Stimulated activated CD4-positive, alpha-beta T cell treated with anti-CD3 and anti-CD28 coated beads, TNF-alpha, amount 100 ng/mL, for 4 hours (primary cell): Measurements from ENCODE around the gene RPS6KB1.
"Not testable (repeated sequence)": the region's sequence is repeated elsewhere in the genome, so short reads cannot be mapped to it uniquely, and the experiment has no call there.

Source experiments
- DNase-seq, 3 experiments: peaks; one replicate each; pipeline ENCODE4 v3.0.0-alpha.2; 2020; ENCODE audit warnings: low read depth in 3 of 3

Gene RPS6KB1

DNA sequence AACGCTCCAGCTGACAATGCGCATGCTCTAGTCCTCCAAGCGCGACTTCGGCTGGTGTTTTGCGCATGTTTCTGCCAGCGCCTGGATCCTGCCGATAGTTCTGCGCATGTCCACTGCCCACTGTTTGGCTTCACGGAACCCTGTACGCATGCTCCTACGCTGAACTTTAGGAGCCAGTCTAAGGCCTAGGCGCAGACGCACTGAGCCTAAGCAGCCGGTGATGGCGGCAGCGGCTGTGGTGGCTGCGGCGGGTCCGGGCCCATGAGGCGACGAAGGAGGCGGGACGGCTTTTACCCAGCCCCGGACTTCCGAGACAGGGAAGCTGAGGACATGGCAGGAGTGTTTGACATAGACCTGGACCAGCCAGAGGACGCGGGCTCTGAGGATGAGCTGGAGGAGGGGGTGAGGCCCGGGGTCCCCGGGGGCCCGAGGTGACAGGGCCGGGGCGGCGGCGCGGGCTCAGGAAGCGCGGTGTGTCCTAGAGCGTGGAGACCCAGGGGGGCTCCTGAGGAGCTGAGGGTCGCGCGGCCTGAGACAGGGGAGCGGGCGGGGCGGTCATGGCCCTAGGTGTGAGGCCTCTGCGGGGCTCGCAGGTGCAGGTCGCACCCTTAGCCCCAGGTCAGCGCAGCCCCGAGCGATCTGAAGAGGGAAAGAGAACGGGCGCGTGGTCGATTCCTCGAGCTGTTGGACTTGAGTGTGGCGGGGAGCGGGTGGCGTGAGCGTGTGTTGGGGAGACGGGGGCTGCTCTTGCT is at the start of gene RPS6KB1, which contains the start of gene TUBD1:
RPS6KB1 (plus strand) TSS at position 198 of the 752 bp plus-strand sequence; CDS start at position 262, 64 bp downstream.
TUBD1 (minus strand) TSS at position 20 of the 752 bp plus-strand sequence. CDS start 1,941 bp downstream, outside the sequence.
- peak; percentile 86 to 97 (median 95) for DNase-seq

DNA sequence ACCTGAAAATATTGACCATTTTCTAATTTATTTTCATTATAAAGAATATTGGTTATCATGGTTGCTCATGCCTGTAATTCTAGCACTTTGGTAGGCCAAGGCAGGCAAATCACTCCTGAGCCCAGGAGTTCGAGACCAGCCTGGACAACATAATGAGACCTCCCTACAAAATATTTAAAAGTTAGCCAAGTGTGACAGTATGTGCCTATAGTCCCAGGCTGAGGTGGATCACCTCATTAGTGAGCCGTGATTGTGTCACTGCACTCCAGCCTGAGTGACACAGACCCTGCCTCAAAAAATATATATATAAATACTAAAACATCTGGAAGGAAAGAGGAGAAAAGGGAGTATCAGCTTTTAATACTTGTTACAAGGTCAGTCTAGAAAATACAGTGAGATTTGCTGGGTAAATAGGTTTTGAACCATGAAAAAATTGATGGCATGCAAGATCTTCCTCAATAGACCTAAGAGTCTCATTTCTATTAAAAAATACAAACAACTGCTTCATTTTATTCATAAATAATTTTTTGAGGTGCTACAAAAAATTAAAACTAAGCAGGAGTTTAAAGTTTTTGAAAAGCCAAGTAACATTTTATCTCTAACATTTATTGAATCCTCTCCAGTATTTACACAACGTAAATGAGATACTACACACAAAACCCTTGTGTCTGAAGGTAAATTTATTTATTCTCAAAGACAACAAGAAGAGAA is 47.9 kb upstream of the RPS6KB1 start:
- no peak for DNase-seq

DNA sequence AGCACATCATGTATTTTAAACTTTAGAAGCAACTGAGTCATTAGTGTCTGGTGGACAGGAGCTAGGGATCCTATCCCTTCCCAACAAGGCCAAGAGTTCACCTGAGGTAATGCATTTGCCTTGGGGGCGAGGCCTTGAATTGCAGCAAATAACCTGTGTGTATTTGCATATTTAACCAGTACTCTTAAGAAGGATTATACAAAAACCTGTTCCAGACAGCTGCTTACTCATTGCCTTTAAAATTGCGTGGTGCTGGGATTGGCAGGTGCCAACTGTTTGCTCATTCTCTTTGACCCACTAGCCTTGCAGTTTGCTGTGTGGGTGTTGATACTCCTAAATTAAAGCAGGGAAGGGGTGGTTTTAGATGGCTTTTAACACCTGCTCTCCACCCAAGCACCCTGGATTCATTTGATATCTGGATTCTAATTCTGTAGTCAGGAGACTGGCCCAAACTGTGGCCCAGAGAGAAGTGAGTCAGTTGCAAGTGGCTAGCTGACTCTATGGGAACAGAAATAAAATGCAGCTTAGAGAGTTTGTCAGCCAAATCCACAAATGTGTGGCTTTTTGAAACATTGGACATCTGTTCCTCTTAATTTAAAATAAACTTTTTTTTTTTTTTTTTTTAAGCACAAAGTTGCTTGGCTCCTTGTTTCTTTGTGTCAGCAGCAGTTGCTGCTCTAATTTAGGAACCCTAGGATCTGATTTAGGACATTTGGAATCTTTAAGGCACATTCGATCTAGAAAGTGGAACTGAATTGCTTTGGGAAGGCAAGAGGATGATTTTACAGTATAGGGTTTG is 47.1 kb upstream of the RPS6KB1 start:
- no peak for DNase-seq

DNA sequence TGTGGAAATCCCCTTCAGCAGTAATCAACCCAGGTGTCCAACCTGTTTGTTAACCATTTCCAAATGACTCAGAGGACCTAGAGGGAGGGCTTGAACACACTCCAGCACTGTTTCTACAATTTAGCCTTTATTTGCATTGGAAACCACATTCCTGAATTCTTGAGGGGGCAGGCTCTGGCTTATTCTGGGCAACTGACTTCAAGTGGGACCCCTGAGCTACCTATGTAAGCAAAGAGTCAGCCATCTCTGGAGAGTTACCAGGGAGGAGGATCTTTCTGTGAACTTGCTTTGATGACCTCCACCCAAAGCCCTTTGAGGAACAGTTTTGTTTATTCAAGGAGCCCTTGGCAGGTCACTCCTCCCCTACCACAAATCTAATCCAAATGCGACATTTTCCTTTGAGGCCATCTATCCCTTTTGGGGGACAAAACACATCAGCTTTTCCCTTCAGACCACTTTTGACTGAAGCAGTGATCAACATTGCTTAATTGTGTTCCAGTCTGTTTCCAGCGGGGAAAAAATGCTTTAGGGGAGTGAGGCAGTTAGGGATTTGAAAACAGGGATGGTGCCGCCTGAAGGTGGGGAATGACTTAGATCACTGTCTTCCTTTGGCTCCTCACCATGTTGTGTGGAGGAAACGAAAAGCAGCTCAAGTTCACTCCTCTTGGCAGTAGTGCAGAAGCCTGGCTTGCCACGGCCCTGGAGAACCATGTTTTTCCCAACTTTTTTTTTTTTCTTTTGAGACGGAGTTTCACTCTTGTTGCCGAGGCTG is 46.3 kb upstream of the RPS6KB1 start:
- no peak for DNase-seq

DNA sequence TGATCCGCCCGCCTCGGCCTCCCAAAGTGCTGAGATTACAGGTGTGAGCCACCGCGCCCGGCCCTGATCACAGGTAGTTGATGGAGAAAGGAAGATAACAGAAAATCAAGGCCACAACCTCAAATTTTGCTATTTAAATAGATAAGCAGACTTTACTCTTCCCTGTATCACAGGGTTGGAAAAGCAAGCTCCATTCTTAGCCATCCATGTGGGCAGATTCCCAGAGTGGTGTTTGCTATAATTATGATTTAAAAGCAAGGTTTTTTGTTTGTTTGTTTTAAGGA is 44.6 kb upstream of the RPS6KB1 start:
- no peak for DNase-seq

DNA sequence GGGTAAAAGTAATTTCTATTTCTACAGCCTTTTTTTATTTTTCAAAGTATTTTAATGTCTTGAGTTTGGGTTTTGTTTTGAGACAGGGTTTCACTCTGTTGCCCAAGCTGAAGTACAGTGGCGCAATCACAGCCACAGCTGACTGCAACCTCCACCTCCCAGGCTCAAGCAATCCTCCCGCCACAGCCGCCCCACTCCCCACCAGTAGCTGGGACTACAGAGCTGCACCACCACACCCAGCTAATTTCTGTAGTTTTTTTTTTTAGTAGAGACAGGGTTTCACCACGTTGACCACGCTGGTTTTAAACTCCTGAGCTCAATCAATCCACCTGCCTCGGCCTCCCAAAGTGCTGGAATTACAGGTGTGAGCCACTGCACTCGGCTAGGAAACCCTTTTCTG is 44.1 kb upstream of the RPS6KB1 start:
- no peak for DNase-seq

DNA sequence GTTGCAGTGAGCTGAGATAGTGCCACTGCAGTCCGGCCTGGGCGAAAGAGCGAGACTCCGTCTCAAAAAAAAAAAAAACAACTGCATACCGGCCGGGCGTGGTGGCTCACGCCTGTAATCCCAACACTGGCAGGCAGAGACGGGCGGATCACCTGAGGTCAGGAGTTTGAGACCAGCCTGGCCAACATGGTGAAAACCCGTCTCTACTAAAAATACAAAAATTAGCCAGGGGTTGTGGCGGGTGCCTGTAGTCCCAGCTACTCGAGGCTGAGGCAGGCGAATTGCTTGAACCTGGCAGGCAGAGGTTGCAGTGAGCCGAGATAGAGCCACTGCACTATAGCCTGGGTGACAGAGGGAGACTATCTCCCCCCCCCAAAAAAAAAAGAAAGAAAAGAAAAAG is 42.6 kb upstream of the RPS6KB1 start:
- DNase-seq, result not testable (repeated sequence)

DNA sequence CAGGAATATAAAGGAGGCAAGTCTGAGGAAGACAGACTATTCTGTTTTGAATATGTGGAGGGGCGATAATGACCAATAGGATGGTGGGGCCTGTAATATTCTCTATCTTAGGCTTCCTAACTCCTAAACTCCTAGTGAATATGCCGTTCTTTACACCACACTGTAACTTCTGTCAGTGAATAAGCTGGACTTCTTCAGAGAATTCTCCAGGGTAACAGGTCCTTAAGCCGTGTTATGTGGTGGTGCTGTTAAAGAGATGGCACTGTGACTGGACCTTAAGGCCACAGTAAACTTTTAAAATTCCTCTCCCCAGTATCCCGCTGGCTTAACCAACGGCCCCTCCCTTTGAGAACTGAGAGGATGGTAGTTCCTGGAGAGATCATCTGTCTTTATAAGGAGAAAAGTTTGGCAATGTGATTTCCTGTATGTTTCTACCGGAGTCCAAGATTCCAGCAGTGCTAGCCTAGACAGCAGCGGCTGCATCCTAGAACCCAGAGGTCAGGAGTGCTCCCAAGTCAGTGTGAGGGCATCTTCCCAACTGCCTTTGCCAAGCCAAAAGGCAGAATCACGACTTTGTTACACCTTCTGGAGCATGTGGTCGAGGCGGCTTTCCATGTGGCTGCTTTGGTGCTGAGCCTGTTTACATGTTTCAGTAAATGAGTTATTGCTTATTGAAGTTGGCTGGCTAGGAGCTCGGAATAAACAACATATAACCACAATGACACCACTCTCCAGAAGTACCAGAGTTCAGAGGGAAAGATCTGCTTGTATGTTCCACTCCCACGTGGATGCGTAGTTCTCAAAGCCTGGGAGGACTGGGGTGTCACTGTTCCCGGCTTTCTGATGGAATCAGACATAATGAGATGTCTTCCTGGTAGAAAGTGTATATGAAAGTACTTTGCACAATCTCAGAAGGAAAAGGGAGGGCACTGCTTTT is 41.2 kb upstream of the RPS6KB1 start:
- DNase-seq, result no peak

DNA sequence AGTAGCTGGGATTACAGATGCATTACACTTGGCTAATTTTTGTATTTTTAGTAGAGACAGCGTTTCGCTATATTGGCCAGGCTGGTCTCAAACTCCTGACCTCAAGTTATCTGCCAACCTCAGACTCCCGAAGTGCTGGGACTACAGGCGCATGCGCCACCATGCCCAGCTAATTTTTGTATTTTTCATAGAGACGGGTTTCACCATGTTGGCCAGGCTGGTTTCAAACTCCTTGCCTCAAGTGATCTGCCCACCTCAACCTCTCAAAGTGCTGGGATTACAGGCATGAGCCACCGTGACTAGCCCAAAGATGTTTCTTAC is 40.1 kb upstream of the RPS6KB1 start:
- DNase-seq, result not testable (repeated sequence)

DNA sequence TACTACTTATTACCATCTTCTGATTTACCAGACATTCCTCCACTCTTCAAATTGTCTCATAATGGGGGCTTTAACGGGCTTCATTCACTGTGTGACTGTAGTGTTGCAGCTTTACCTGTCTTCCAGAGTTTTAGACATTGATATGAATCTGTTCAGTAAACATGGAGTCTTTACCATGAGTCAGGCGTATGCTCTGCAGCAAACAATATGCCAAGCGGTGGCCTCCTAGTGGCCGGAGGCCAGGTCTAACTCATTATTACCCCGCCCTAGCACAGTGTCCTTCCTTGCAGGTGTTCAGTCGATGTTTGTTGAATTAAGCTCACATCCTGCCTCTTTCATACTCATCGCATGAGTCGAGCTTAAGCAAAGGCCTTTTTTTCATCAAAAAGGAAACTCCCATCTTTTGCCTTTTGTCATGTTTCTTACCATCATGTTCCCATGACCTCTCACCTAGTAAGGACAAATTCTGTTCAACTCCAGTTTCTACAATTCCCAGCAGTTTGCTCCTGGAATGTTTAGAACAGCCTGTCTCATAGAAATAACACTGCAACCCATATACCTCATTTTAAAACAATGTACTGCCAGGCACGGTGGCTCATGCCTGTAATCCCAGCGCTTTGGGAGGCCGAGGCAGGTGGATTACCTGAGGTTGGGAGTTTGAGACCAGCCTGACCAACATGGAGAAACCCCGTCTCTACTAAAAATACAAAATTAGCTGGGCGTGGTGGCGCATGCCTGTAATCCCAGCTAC is 39.6 kb upstream of the RPS6KB1 start:
- DNase-seq, result no peak

DNA sequence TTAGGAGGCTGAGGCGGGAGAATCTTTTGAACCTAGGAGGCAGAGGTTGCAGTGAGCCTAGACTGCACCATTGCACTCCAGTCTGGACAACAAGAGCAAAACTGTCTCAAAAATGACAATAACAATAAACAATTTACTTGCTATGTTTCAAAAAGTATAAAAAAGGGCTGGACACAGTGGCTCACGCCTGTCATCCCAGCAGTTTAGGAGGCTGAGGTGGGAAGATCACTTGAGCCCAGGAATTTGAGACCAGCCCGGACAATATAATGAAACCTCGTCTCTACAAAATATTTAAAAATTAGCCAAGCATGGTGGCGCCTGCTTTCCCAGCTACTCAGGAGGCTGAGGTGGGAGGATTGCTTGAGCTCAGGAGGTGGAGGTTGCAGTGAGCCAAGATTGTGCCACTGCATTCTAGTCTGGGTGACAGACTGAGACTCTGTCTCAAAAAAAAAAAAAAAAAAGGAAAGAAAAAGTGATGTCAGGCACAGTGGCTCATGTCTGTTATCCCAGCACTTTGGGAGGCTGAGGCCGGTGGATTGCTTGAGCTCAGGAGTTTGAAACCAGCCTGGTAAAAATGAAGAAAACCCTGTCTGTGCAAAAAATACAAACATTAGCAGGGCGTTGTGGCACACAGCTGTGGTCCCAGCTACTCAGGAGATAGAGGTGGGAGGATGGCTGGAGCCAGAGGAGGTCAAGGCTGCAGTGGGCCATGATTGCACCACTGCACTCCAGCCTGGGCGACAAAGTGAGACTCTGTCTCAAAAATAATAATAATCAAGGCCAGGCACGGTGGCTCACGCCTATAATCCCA is 38.8 kb upstream of the RPS6KB1 start:
- not testable (repeated sequence) for DNase-seq

DNA sequence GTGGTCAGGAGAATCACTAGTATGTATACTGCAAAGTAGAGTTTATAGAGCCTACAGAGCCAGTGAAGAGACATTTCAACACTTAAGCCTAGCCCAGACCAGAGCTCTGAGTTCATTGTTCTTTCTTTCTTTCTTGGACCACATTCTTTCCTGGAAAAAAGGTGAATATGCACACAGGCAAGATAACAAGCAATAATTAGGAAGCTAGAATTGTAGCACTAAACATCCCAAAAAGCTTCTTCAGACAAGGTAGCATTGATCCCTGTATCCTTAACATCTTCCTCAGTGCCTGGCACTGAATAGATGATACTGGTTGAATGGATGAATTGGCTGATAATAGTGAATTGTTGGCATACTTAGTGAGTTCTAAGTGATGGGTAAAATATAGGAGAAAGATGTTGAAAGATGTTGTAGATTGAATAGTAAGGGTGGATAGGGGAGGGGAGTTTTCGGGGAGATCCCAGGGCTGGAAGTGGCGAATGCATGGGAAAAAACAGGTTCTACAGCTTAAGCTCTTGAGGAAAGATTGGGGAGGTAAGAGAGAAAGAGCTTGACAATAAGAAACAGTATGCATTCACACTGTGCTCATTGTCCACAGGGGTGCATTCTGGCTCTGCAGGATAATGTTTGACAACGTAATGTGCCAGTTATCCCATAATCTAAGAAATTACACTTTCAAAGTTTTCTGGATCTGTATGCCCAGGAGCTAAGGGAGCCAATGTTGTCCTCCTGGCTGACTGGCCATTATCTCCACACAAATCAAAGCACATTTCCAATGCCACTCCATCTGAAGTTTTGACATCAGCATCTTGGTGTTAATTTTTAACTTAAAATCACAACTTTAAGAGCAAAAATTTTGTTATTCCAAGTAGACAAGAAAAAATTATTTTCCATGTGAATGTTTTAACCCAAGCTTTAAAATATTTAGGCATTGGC is 35.8 kb upstream of the RPS6KB1 start:
- DNase-seq, result no peak

DNA sequence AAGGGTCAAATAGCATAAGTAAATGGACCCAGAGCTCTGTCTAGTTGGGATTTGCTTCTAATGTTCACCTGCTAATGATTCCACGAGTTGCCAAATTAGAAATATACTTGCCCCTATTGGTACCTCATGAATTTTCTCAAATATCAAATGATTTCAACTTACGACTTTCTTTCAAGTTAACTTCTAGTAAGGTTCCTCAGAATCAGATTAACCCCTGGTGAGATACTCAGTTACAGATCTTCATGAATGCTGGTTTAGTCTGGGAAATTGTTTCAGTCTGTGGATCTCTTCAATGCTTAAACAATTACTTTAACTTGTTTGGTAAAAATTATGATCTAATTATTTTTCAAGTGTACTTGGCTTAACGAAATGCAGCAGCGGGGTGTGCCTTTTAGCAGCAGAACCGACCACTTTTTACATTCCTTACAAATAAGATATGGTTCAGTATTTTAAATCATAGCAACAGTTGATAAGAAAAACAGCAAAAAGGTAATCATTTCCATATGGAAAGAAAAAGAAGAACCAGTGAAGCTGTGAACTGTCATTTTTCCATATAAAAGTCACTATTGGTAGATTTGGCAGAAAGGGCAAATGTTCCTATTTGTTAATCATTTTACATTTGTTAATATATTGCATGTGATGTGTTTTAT is 34.6 kb upstream of the RPS6KB1 start:
- DNase-seq, result no peak

DNA sequence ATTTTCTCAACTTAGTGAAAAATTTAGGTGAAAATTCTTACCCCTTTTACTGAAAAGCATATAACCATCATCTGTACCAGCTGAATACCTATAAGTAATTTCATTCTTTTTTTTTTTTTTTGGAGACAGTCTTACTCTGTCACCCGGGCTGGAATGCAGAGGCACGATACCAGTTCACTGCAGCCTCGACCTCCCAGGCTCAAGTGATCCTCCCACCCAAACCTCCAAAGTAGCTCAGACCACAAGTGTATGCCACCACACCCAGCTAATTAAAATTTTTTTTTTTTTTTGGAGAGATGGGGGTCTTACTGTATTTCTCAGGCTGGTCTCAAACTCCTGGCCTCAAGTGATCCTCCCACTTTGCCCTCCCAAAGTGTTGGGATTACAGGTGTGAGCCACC is 34.0 kb upstream of the RPS6KB1 start:
- DNase-seq, result no peak

DNA sequence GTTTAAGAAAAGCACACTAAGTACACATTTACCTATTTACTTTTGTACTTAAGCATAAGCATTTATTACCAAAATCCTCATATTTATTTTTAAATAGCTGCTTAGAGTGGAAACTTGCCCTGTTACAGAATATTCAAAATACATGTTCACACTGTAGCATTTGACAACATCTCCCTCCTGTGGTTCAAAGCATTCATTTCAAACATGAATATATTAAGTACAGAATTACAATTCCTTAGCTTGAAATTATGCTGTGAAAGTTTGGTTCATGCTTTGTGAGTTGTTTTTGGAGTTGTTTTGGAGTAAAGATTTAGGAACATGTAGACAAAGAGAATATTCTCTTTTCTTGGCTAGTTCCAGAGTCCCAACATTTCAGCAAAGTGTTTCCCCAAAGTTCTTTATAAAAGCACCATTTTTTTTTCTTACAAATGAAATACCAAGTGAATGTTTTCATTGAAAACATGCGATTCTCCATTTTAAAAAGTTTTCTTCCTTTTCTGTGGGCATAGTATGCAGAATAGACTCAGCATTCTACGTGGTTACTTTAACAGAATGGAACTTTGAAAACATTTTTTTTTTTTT is 33.4 kb upstream of the RPS6KB1 start:
- no peak for DNase-seq

DNA sequence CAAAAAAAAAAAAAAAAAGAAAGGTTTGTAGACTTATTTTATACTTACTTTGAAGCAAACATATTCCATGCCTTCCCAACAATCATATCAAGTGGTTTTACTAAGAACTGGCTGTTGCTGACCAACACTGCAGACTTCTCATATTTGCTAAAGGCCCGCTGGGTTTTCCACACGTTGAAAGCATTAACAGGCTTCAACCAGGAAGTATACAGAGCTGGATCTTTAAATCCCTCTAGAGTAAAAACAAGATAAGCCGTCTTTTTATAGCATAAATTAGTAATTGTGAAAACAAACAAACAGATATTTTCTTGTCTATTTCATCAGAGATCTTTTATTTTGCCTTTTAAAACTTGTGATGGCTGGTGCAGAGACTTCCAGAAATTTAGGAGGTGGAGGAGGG is 29.3 kb upstream of the RPS6KB1 start:
- no peak for DNase-seq

DNA sequence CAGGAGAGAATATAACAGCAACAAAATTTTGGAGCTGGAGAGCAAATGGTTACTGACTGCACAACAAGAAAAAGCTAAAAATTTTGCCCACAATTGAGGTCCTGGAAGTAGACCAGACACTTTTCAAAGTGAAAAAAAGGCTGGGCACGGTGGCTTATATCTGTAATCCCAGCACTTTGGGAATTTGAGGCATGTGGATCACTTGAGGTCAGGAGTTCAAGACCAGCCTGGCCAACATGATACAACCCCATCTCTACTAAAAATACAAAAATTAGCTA is 23.0 kb upstream of the RPS6KB1 start:
- DNase-seq, result no peak

DNA sequence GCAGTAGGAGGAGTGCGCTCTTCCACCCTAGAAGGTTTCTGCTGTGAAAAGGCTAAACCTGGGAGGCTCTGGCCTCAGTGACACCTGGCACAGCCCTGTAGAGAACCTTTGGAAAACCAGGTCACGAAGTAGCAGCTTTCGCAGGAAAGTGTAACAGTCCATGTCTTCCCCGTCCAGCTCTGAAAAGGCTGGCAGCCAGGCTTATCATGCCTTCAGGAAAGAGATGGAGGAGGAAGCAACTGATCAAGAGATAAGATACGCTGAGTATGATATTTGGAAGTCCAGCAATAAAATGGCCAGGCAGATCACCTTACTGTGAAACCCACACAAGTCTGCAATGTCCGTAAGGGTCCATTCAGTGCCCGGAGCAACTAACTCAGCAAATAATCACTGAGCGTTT is 22.4 kb upstream of the RPS6KB1 start:
- DNase-seq, result no peak
